22Rv1 (cell line): ENCODE results near the gene OR51T1.

Experiments
- H3K27ac ChIP-seq: fragments of 450-650 bp; 2 replicates; pipeline ENCODE4 v1.5.1; 2017
- ZFX ChIP-seq: fragments of 450-650 bp; IDR thresholded peaks from 2 replicates; pipeline ENCODE4 v1.6.1; 2017; ENCODE audit warnings: antibody characterized with exemption, borderline replicate concordance
- TF ChIP-seq, protein P1 (sequence below): fragments of 450-650 bp; IDR thresholded peaks from 2 replicates; pipeline ENCODE4 v1.5.1; 2017; ENCODE audit warnings: mild to moderate bottlenecking

Gene OR51T1

DNA sequence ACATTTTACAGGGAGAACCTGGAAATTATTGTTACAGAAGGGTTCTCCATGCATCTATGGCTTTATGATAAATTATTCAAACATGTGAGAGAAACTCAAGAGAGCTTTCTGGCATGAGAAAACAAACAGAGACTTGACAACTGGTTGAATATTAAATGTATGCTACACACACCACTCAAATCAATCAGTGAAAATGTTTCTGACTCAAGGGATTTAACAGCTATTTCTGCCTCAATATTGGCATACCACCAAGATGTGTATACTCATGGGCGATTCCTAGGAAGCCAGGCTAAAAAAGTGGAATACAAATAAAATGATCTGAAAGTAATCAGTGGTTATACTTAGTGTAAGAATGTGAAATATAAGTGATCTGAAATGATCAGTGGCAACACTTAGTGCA is 15.8 kb upstream of the OR51T1 start:
- TF ChIP-seq ZFX: no peak
- TF ChIP-seq, protein P1, sequence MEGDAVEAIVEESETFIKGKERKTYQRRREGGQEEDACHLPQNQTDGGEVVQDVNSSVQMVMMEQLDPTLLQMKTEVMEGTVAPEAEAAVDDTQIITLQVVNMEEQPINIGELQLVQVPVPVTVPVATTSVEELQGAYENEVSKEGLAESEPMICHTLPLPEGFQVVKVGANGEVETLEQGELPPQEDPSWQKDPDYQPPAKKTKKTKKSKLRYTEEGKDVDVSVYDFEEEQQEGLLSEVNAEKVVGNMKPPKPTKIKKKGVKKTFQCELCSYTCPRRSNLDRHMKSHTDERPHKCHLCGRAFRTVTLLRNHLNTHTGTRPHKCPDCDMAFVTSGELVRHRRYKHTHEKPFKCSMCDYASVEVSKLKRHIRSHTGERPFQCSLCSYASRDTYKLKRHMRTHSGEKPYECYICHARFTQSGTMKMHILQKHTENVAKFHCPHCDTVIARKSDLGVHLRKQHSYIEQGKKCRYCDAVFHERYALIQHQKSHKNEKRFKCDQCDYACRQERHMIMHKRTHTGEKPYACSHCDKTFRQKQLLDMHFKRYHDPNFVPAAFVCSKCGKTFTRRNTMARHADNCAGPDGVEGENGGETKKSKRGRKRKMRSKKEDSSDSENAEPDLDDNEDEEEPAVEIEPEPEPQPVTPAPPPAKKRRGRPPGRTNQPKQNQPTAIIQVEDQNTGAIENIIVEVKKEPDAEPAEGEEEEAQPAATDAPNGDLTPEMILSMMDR: no peak
- H3K27ac ChIP-seq: no peak overlapping the region

DNA sequence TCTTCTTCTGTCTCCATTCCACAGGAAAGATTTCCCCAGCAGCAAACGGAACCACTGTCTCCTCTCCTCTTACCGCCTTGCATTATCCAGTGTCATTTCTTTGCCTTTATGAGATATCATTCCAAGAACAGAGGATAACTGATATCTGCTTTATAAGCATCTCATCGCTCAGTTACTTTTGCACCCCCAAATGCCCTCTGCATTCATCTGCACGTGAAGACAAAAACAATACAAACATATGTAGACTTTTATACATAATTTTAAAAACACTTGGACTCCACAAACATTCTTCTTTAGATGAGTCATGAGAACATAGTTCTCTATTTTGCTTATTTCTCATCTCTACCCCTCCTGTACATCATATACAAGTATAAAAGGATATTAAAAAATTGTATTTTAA is 512 bp upstream of the OR51T1 start:
- TF ChIP-seq ZFX: no peak
- TF ChIP-seq, protein P1: no peak
- no peak overlapping the region for H3K27ac ChIP-seq

DNA sequence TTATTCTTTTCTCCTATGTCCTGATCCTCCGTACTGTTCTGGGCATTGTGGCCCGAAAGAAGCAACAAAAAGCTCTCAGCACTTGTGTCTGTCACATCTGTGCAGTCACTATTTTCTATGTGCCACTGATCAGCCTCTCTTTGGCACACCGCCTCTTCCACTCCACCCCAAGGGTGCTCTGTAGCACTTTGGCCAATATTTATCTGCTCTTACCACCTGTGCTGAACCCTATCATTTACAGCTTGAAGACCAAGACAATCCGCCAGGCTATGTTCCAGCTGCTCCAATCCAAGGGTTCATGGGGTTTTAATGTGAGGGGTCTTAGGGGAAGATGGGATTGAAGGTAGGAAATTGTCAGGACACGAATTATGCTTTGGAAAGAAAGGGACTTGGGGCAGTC is 843 bp downstream of the OR51T1 start:
- TF ChIP-seq, protein P1: no peak
- TF ChIP-seq ZFX: no peak
- H3K27ac ChIP-seq: no peak overlapping the region

DNA sequence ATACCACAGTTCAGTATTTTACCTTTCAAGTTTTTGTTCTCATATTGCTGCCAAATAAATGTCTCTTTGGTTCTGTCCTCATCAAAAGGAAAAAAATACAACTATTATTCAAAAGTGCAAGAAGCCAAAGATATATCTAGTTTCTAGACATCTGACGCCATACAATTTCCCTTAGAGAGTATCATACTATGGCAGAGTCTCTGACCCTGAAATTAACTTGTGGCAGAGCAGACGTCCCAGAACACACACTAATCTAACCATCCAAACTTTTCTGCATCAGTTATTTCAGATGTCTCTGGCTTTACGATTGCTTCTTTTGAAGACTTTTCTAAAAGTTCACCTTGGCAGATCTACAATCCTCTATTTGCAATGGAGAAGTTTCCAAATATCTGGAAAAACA is 2.7 kb downstream of the OR51T1 start:
- TF ChIP-seq, protein P1: no peak
- TF ChIP-seq ZFX: no peak
- H3K27ac ChIP-seq: no peak overlapping the region

DNA sequence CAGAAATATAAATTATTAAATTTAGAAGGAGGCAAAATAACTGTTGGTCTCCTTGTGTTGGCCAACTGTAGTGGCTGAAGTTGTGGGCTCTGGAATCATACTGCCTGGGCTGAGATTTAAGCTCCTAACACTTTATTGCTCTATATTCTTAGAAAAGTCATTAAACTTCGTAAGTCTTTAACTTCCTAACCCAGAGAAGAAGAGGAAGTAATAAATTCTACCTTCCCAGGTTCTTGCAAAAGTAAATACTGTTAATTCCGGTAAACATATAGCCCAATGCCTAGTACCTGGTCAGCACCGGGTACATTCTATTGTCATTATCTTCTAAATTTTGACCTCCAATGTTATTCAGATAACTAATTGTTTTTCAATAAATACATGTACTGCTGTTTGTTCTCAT is 4.5 kb downstream of the OR51T1 start:
- H3K27ac ChIP-seq: no peak overlapping the region
- TF ChIP-seq ZFX: no peak
- TF ChIP-seq, protein P1: no peak

DNA sequence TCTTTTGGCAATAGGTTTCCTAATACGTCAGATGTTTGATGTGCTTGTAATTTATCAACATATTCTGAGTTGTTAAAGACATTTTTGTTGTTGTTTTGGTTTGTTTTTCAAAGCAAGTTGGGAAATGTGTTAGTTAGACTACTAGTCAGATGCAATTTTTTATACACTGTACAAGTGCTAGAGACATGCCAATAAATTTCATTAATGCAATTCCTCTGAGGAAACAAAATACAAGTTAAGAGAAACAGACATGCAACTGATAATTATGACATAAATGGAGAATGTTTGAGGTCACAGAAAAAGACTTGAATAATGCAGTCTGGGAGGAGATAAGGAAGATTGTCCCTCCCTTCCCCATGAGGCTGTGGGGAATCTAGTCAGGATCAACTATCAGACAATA is 5.9 kb downstream of the OR51T1 start:
- no peak overlapping the region for H3K27ac ChIP-seq
- TF ChIP-seq, protein P1: no peak
- TF ChIP-seq ZFX: no peak

DNA sequence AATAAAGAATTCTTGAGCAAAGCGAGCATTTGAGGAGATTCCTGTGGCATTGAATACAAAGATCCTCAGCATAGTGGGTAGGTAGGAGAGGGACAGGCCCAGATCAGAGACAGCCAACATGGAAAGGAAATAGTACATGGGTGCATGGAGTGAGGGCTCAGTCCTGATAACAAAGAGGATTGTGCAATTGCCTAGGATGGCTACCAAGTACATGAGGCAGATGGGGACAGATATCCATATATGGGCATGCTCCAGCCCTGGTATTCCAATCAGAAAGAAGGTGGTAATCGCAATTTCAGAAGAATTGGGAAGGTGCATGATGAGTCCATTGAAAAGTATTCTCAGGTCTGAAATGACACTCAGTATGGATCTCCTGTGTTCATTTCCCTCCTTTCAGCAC is 8.6 kb downstream of the OR51T1 start:
- no peak overlapping the region for H3K27ac ChIP-seq
- TF ChIP-seq ZFX: no peak
- TF ChIP-seq, protein P1: no peak
